SK-N-SH (cell line): Measurements from ENCODE around the gene LGI4. TPM values are rescaled to one million over a fixed set of nuclear protein-coding genes. Genes with fewer than 3 reads are reported as not detected.

ENCODE experiments used
- CTCF ChIA-PET: fragments of 300-600, 350-600 bp; formaldehyde crosslinking; extraction: SDS; loops from one replicate; lab custom pipeline; 2021; lab: Yijun Ruan, JAX
- POLR2A ChIA-PET: fragments of 350-600 bp; sonication (Branson Sonifier 250); formaldehyde crosslinking; extraction: SDS; loops from one replicate; lab custom pipeline; 2020; ENCODE audit warnings: antibody characterized with exemption, inconsistent platforms; lab: Yijun Ruan, JAX
- DNase-seq: peaks from one replicate; pipeline ENCODE4 v3.0.0; 2012
- H2AFZ ChIP-seq: fragments of 200-600 bp; sonication (generic); 2 replicates; pipeline ENCODE4 v1.8.1; 2016; ENCODE audit warnings: antibody characterized with exemption, mild to moderate bottlenecking, low read depth
- H3F3A ChIP-seq: fragments of 200-600 bp; sonication (generic); replicated peaks from 2 replicates; pipeline ENCODE3; 2016; ENCODE audit warnings: antibody characterized with exemption, mild to moderate bottlenecking; ENCODE audit not compliant: insufficient read depth
- H3K27ac ChIP-seq, 2 experiments: fragments of 200-500 bp in 1 of 2; fragments of 200-600 bp in 1 of 2; sonication (Bioruptor generic) in 1 of 2; sonication (generic), shearing (Covaris generic) in 1 of 2; 2 replicates each; pipeline versions ENCODE4 v1.5.1 to v1.6.1; 2014 to 2016; ENCODE audit warnings: low read depth in 2 of 2, inconsistent platforms in 1 of 2, low read length in 1 of 2, mild to moderate bottlenecking in 1 of 2, mixed read lengths in 1 of 2
- H3K27me3 ChIP-seq: fragments of 200-600 bp; sonication (generic), shearing (Covaris generic); 2 replicates; pipeline ENCODE4 v1.6.1; 2016; ENCODE audit warnings: mixed run types; ENCODE audit not compliant: insufficient read depth
- H3K36me3 ChIP-seq, 2 experiments: fragments of 200-500 bp in 1 of 2; fragments of 200-600 bp in 1 of 2; sonication (Bioruptor generic) in 1 of 2; sonication (generic) in 1 of 2; replicated peaks in 1 of 2; 2 replicates each; pipeline versions ENCODE3 to v1.5.1; 2014 to 2016; ENCODE audit warnings: low read length in 1 of 2, mild to moderate bottlenecking in 1 of 2; ENCODE audit not compliant: insufficient read depth in 2 of 2, control insufficient read depth in 1 of 2
- H3K4me1 ChIP-seq, 2 experiments: fragments of 200-500 bp in 1 of 2; fragments of 200-600 bp in 1 of 2; sonication (Bioruptor generic) in 1 of 2; sonication (generic), shearing (Covaris generic) in 1 of 2; 2 replicates each; pipeline versions ENCODE4 v1.5.1 to v1.6.1; 2014 to 2016; ENCODE audit warnings: low read depth in 1 of 2, low read length in 1 of 2, mixed run types in 1 of 2; ENCODE audit not compliant: insufficient read depth in 2 of 2, control insufficient read depth in 1 of 2
- H3K4me2 ChIP-seq: fragments of 200-600 bp; sonication (generic), shearing (Covaris generic); 2 replicates; pipeline ENCODE4 v1.6.1; 2017; ENCODE audit warnings: mixed run types
- H3K4me3 ChIP-seq, 2 experiments: fragments of 200-500 bp in 1 of 2; fragments of 200-600 bp in 1 of 2; sonication (Bioruptor generic) in 1 of 2; sonication (generic), shearing (Covaris generic) in 1 of 2; 2 replicates each; pipeline versions ENCODE4 v1.5.1 to v1.8.1; 2014 to 2016; ENCODE audit warnings: low read depth in 2 of 2, inconsistent platforms in 1 of 2, low read length in 1 of 2, mild to moderate bottlenecking in 1 of 2, mixed read lengths in 1 of 2, moderate library complexity in 1 of 2
- H3K79me2 ChIP-seq: fragments of 200-600 bp; sonication (generic); 2 replicates; pipeline ENCODE4 v1.8.1; 2017; ENCODE audit warnings: mild to moderate bottlenecking; ENCODE audit not compliant: insufficient read depth
- H3K9ac ChIP-seq: fragments of 200-600 bp; sonication (generic); 2 replicates; pipeline ENCODE4 v1.6.1; 2017; ENCODE audit warnings: mixed run types
- H3K9me2 ChIP-seq: fragments of 200-600 bp; sonication (generic); 2 replicates; pipeline ENCODE4 v1.6.1; 2017; ENCODE audit warnings: mixed run types
- H3K9me3 ChIP-seq: fragments of 200-600 bp; sonication (generic); 2 replicates; pipeline ENCODE4 v1.6.1; 2017; ENCODE audit warnings: mixed run types, mild to moderate bottlenecking, moderate library complexity
- H4K20me1 ChIP-seq: fragments of 200-600 bp; sonication (generic); 2 replicates; pipeline ENCODE4 v1.6.1; 2017; ENCODE audit warnings: mild to moderate bottlenecking, mixed run types; ENCODE audit not compliant: insufficient read depth
- CHD2 ChIP-seq: fragments of 150-350 bp; IDR thresholded peaks from 2 replicates; pipeline ENCODE4 v1.6.1; 2018; ENCODE audit warnings: low read length; ENCODE audit not compliant: partially characterized antibody
- ELF1 ChIP-seq: IDR thresholded peaks from 2 replicates; pipeline ENCODE4 v1.4.0; 2012
- FOXJ3 ChIP-seq: sonication (generic); formaldehyde crosslinking; IDR thresholded peaks from 2 replicates; pipeline ENCODE4 v1.5.1; 2020; ENCODE audit warnings: mild to moderate bottlenecking, missing genetic modification reagents
- FOXM1 ChIP-seq: IDR thresholded peaks from 2 replicates; pipeline ENCODE4 v1.4.0; 2012; ENCODE audit warnings: low read depth, mild to moderate bottlenecking
- GATA2 ChIP-seq: sonication (generic); formaldehyde crosslinking; IDR thresholded peaks from 2 replicates; pipeline ENCODE4 v1.5.0; 2020; ENCODE audit warnings: mild to moderate bottlenecking, missing genetic modification reagents
- IRF3 ChIP-seq: fragments of 150-350 bp; IDR thresholded peaks from 2 replicates; pipeline ENCODE4 v1.6.1; 2016; ENCODE audit warnings: mild to moderate bottlenecking, low read depth, low read length
- JUND ChIP-seq: IDR thresholded peaks from 2 replicates; pipeline ENCODE4 v1.4.0; 2012
- MXI1 ChIP-seq: IDR thresholded peaks from 2 replicates; pipeline ENCODE4 v1.6.1; 2012; ENCODE audit warnings: mild to moderate bottlenecking, low read depth, low read length, improper control_type of control experiment
- NFIC ChIP-seq: IDR thresholded peaks from 2 replicates; pipeline ENCODE4 v1.4.0; 2012; ENCODE audit warnings: borderline replicate concordance
- RCOR1 ChIP-seq: fragments of 150-350 bp; IDR thresholded peaks from 2 replicates; pipeline ENCODE4 v1.6.1; 2017; ENCODE audit warnings: antibody characterized with exemption, low read length
- RFX5 ChIP-seq: IDR thresholded peaks from 2 replicates; pipeline ENCODE4 v1.6.1; 2012; ENCODE audit warnings: mild to moderate bottlenecking, improper control_type of control experiment, low read length
- RXRA ChIP-seq: IDR thresholded peaks from 2 replicates; pipeline ENCODE4 v1.4.0; 2012; ENCODE audit warnings: low read depth, mild to moderate bottlenecking, borderline replicate concordance
- SMC3 ChIP-seq: IDR thresholded peaks from 2 replicates; pipeline ENCODE4 v1.6.1; 2012; ENCODE audit warnings: low read depth, low read length, improper control_type of control experiment
- TAF1 ChIP-seq: IDR thresholded peaks from 2 replicates; pipeline ENCODE4 v1.6.1; 2012; ENCODE audit warnings: low read depth, mild to moderate bottlenecking, low read length, moderate library complexity, borderline replicate concordance
- TCF12 ChIP-seq: IDR thresholded peaks from 2 replicates; pipeline ENCODE4 v1.4.0; 2012
- YY1 ChIP-seq: IDR thresholded peaks from 2 replicates; pipeline ENCODE4 v1.4.0; 2012; ENCODE audit warnings: low read depth, mild to moderate bottlenecking
- WGBS: methylation state at CpG from one replicate; pipeline ENCODE4 v1.1.6; 2017; ENCODE audit warnings: low lambda C conversion rate; 5-methylcytosine and 5-hydroxymethylcytosine counted together
- polyA plus RNA-seq, 3 experiments: library from polyadenylated mRNA; depleted of rRNA; stranded (reverse); fragments of >200 nt; gene quantifications; 2 replicates each; pipeline ENCODE4 v1.2.3, GENCODE V29; 2012
- TF ChIP-seq, protein P1 (sequence below): fragments of 150-350 bp; IDR thresholded peaks from 2 replicates; pipeline ENCODE4 v1.6.1; 2017; ENCODE audit warnings: antibody characterized with exemption, low read length, low read depth, borderline replicate concordance
- TF ChIP-seq, protein P2 (sequence below): IDR thresholded peaks from 2 replicates; pipeline ENCODE4; 2012
- TF ChIP-seq, protein P3 (sequence below): fragments of 200-600 bp; sonication (generic); IDR thresholded peaks from 2 replicates; pipeline ENCODE4 v1.6.1; 2017; ENCODE audit warnings: antibody characterized with exemption, mild to moderate bottlenecking, moderate library complexity
- TF ChIP-seq, protein P4 (sequence below): IDR thresholded peaks from 2 replicates; pipeline ENCODE4 v1.6.1; 2012; ENCODE audit warnings: mild to moderate bottlenecking, low read depth, low read length, moderate library complexity

The LGI4 gene
- polyA plus RNA-seq, 1 of the 3 experiments (the other 2 are of a cell fraction), result 0.05 TPM

DNA sequence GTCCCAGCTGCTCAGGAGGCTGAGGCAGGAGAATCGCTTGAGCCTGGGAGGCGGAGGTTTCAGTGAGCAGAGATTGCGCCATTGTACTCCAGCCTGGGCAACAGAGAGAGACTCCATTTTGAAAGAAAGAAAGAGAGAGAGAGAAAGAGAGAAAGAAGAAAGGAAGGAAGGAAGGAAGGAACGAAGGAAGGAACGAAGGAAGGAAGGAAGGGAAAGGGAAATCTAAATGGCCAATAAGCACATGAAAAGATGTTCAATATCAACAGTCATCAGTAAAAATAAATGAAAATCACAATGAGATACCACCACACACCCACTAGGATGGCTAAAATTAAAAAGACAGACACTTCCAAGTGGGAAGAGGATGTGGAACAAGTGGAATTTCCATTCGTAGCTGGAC is 39.4 kb upstream of the LGI4 start (continued):
- TF ChIP-seq, protein P1, sequence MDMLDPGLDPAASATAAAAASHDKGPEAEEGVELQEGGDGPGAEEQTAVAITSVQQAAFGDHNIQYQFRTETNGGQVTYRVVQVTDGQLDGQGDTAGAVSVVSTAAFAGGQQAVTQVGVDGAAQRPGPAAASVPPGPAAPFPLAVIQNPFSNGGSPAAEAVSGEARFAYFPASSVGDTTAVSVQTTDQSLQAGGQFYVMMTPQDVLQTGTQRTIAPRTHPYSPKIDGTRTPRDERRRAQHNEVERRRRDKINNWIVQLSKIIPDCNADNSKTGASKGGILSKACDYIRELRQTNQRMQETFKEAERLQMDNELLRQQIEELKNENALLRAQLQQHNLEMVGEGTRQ, result no peak
- TF ChIP-seq NFIC, result no peak

GRCh38 chr19:35171730-35172129 is 36.9 kb upstream of the LGI4 start:
- H3K27me3 ChIP-seq, result no peaks in the 10 kb centered on the region
- peaks cover 4% of the 10 kb centered on the region for H3F3A ChIP-seq
- H2AFZ ChIP-seq, result no peak overlapping the region
- 56% methylated on average over 3 of the region's 3 CpGs for WGBS
- POLR2A ChIA-PET, result no interaction called here
- TF ChIP-seq FOXJ3 (CRISPR knock-in tag), result no peak
- TF ChIP-seq RCOR1, result no peak
- no peak for TF ChIP-seq TAF1
- no peak for TF ChIP-seq JUND
- no peak for TF ChIP-seq IRF3
- TF ChIP-seq, protein P1, result no peak
- TF ChIP-seq, protein P2, sequence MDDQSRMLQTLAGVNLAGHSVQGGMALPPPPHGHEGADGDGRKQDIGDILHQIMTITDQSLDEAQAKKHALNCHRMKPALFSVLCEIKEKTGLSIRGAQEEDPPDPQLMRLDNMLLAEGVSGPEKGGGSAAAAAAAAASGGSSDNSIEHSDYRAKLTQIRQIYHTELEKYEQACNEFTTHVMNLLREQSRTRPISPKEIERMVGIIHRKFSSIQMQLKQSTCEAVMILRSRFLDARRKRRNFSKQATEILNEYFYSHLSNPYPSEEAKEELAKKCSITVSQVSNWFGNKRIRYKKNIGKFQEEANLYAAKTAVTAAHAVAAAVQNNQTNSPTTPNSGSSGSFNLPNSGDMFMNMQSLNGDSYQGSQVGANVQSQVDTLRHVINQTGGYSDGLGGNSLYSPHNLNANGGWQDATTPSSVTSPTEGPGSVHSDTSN, result no peak
- no peak for TF ChIP-seq RXRA
- TF ChIP-seq, protein P3, sequence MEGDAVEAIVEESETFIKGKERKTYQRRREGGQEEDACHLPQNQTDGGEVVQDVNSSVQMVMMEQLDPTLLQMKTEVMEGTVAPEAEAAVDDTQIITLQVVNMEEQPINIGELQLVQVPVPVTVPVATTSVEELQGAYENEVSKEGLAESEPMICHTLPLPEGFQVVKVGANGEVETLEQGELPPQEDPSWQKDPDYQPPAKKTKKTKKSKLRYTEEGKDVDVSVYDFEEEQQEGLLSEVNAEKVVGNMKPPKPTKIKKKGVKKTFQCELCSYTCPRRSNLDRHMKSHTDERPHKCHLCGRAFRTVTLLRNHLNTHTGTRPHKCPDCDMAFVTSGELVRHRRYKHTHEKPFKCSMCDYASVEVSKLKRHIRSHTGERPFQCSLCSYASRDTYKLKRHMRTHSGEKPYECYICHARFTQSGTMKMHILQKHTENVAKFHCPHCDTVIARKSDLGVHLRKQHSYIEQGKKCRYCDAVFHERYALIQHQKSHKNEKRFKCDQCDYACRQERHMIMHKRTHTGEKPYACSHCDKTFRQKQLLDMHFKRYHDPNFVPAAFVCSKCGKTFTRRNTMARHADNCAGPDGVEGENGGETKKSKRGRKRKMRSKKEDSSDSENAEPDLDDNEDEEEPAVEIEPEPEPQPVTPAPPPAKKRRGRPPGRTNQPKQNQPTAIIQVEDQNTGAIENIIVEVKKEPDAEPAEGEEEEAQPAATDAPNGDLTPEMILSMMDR, result no peak
- no peak for TF ChIP-seq NFIC
- TF ChIP-seq TCF12, result no peak
- TF ChIP-seq RFX5, result no peak
- TF ChIP-seq GATA2 (CRISPR knock-in tag), result no peak
- no peak for TF ChIP-seq ELF1
- no peak for TF ChIP-seq MXI1
- TF ChIP-seq, protein P4, sequence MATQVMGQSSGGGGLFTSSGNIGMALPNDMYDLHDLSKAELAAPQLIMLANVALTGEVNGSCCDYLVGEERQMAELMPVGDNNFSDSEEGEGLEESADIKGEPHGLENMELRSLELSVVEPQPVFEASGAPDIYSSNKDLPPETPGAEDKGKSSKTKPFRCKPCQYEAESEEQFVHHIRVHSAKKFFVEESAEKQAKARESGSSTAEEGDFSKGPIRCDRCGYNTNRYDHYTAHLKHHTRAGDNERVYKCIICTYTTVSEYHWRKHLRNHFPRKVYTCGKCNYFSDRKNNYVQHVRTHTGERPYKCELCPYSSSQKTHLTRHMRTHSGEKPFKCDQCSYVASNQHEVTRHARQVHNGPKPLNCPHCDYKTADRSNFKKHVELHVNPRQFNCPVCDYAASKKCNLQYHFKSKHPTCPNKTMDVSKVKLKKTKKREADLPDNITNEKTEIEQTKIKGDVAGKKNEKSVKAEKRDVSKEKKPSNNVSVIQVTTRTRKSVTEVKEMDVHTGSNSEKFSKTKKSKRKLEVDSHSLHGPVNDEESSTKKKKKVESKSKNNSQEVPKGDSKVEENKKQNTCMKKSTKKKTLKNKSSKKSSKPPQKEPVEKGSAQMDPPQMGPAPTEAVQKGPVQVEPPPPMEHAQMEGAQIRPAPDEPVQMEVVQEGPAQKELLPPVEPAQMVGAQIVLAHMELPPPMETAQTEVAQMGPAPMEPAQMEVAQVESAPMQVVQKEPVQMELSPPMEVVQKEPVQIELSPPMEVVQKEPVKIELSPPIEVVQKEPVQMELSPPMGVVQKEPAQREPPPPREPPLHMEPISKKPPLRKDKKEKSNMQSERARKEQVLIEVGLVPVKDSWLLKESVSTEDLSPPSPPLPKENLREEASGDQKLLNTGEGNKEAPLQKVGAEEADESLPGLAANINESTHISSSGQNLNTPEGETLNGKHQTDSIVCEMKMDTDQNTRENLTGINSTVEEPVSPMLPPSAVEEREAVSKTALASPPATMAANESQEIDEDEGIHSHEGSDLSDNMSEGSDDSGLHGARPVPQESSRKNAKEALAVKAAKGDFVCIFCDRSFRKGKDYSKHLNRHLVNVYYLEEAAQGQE, result no peak
- no peak for TF ChIP-seq SMC3
- TF ChIP-seq YY1, result no peak
- no peak for TF ChIP-seq FOXM1
- no peak for TF ChIP-seq CHD2
- H3K4me3 ChIP-seq, result no peak overlapping the region
- H3K36me3 ChIP-seq, result peaks cover 0 to 13% of the 10 kb centered on the region in 2 experiments
- H3K9ac ChIP-seq, result no peak overlapping the region
- no peak for DNase-seq
- H3K79me2 ChIP-seq, result no peaks in the 10 kb centered on the region
- no peak overlapping the region for H3K27ac ChIP-seq
- CTCF ChIA-PET, result interaction anchor here (2.9 kb wide), 1 partner anchor 30 kb away, joined by 9 read pairs; the partner anchor contains the start of gene FXYD7
- no peaks in the 10 kb centered on the region for H3K9me3 ChIP-seq
- H4K20me1 ChIP-seq, result no peaks in the 10 kb centered on the region
- H3K9me2 ChIP-seq, result no peaks in the 10 kb centered on the region
- H3K4me2 ChIP-seq, result no peak overlapping the region
- no peaks in the 10 kb centered on the region; a peak in 1 of 4 replicates for H3K4me1 ChIP-seq
